Measurements from ENCODE around the gene MON1B. TPM values are rescaled to one million over a fixed set of nuclear protein-coding genes. Genes with fewer than 3 reads are reported as not detected.

The MON1B gene
- total and polyA plus RNA-seq, 9 of the 15 experiments (the other 6 are each of a cell fraction or from before 2014, with no cell fraction given), result 5.0 to 66.0 (median 12.6) TPM

DNA sequence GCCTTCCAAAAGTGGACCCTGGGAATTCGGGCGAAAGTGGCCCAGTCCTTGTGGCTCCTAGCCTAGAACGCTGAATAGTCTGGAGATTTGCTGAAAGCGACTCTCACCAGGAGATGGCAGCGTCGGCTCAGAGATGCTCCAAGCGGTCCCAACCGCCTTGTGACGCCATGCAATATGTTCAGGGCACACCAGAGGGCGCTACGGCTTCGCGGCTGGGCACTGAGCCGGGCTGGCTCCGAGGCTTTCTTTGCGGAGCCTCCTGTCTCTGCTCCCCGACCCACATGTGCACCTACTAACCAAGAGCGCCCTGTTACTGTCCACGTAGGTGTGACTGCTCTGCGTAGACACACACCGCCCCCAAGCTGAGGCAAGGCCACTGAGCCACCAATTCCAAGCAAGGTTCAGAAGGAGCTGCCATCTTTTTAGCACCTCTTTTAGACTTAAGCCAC, 45.1 kb downstream of the MON1B start (continued):
- TF ChIP-seq SMAD2 (IDR thresholded peaks at IDR 0.05; ENCODE audit: low read depth, low read length), result no peak
- TF ChIP-seq NR3C1 (CRISPR knock-in tag; IDR thresholded peaks at IDR 0.05), result no peak
- TF ChIP-seq TAF9B (IDR thresholded peaks at IDR 0.05; ENCODE audit: partially characterized antibody), result no peak
- peak; percentile 94 for TF ChIP-seq STAG1 (CRISPR knock-in tag; IDR thresholded peaks at IDR 0.05; ENCODE audit: borderline replicate concordance)
- no peak for TF ChIP-seq EZH2 (IDR thresholded peaks at IDR 0.05; ENCODE audit: borderline replicate concordance, low read depth, low read length)
- TF ChIP-seq, protein P1, sequence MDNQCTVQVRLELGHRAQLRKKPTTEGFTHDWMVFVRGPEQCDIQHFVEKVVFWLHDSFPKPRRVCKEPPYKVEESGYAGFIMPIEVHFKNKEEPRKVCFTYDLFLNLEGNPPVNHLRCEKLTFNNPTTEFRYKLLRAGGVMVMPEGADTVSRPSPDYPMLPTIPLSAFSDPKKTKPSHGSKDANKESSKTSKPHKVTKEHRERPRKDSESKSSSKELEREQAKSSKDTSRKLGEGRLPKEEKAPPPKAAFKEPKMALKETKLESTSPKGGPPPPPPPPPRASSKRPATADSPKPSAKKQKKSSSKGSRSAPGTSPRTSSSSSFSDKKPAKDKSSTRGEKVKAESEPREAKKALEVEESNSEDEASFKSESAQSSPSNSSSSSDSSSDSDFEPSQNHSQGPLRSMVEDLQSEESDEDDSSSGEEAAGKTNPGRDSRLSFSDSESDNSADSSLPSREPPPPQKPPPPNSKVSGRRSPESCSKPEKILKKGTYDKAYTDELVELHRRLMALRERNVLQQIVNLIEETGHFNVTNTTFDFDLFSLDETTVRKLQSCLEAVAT (IDR thresholded peaks at IDR 0.05), result 0 out of 4 replicates have a peak, but pooled peaks of 1 of the 2 experiments have one; percentile 42
- peak; percentile 91 for TF ChIP-seq CREM (IDR thresholded peaks at IDR 0.05; ENCODE audit: low read depth)
- TF ChIP-seq ZNF79 (CRISPR knock-in tag; IDR thresholded peaks at IDR 0.05; ENCODE audit: low read depth), result no peak
- peak; percentile 11; the same call in 1 of the 2 replicates for TF ChIP-seq EP300 (IDR thresholded peaks at IDR 0.05; ENCODE audit: low read length)
- TF ChIP-seq, protein P2, sequence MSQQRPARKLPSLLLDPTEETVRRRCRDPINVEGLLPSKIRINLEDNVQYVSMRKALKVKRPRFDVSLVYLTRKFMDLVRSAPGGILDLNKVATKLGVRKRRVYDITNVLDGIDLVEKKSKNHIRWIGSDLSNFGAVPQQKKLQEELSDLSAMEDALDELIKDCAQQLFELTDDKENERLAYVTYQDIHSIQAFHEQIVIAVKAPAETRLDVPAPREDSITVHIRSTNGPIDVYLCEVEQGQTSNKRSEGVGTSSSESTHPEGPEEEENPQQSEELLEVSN (IDR thresholded peaks at IDR 0.05; ENCODE audit: borderline replicate concordance in 1 of 2, extremely low read depth in 1 of 2, insufficient read depth in 1 of 2, insufficient read length in 1 of 2, low read depth in 1 of 2, low read length in 1 of 2, poor library complexity in 1 of 2, severe bottlenecking in 1 of 2), result no peak
- no peak for TF ChIP-seq ARNT (IDR thresholded peaks at IDR 0.05)
- TF ChIP-seq POLR2B (IDR thresholded peaks at IDR 0.05; ENCODE audit: low read depth, partially characterized antibody), result no peak
- no peak for TF ChIP-seq ZNF23 (CRISPR knock-in tag; IDR thresholded peaks at IDR 0.05)
- TF ChIP-seq XRCC5 (IDR thresholded peaks at IDR 0.05; ENCODE audit: low read depth, low read length), result peak; percentile 88
- TF ChIP-seq ATF1 (CRISPR knock-in tag; IDR thresholded peaks at IDR 0.05), result peak; percentile 42; the same call in 1 of the 2 replicates
- peak; percentile 81 for TF ChIP-seq ATF1 (tag; IDR thresholded peaks at IDR 0.05)
- peak; percentile 76 for TF ChIP-seq ATF7 (IDR thresholded peaks at IDR 0.05)
- 0 out of 2 replicates have a peak, but pooled peaks have one; percentile 27 for TF ChIP-seq SP1 (CRISPR knock-in tag; IDR thresholded peaks at IDR 0.05)
- TF ChIP-seq JUN (IDR thresholded peaks at IDR 0.05; ENCODE audit: borderline replicate concordance, low read depth, low read length), result peak; percentile 43; the same call in 1 of the 2 replicates
- no peak for TF ChIP-seq JUN (CRISPR knock-in tag; IDR thresholded peaks at IDR 0.05; ENCODE audit: borderline replicate concordance)
- peak; percentile 38; the same call in 1 of the 2 replicates for TF ChIP-seq MYC (IDR thresholded peaks at IDR 0.05; ENCODE audit: low read depth, low read length)
- no peak for TF ChIP-seq MYC (CRISPR knock-in tag; IDR thresholded peaks at IDR 0.05; ENCODE audit: borderline replicate concordance, low read depth)
- peak; percentile 100 for TF ChIP-seq SMC3 (conservative IDR thresholded peaks at IDR 0.05; ENCODE audit: insufficient read depth, low read depth, low read length)
- no peak for TF ChIP-seq MCM2 (IDR thresholded peaks at IDR 0.05; ENCODE audit: low read depth)
- no peak for TF ChIP-seq GTF2A2 (tag; IDR thresholded peaks at IDR 0.05)
- no peak for TF ChIP-seq SREBF1 (IDR thresholded peaks at IDR 0.05; ENCODE audit: borderline replicate concordance, low read depth, low read length)
- no peak for TF ChIP-seq SIN3A (IDR thresholded peaks at IDR 0.05; ENCODE audit: borderline replicate concordance in 2 of 2, control insufficient read depth in 1 of 2, low read depth in 2 of 2, low read length in 2 of 2)
- no peak for TF ChIP-seq MED1 (CRISPR knock-in tag; IDR thresholded peaks at IDR 0.05; ENCODE audit: borderline replicate concordance)
- TF ChIP-seq ZNF212 (CRISPR knock-in tag; IDR thresholded peaks at IDR 0.05), result no peak

Data from K562 (cell line).